Measurements from ENCODE around the gene CNDP1.
A peak's percentile ranks its signal among the peaks of the same experiment; 100 is the strongest.

CNDP1 gene

GRCh38 chr18:74507097-74507881 lies 27.0 kb upstream of the CNDP1 start:
- DNase-seq: no peak

- DNase-seq: no peak
These were observed 26.4 kb upstream of the CNDP1 start for GRCh38 chr18:74507927-74508326.

GRCh38 chr18:74508366-74508765 lies 25.9 kb upstream of the CNDP1 start:
- no peak for DNase-seq

GRCh38 chr18:74508821-74509225 lies 25.5 kb upstream of the CNDP1 start:
- no peak for DNase-seq

- no peak for DNase-seq
These were observed 24.2 kb upstream of the CNDP1 start for GRCh38 chr18:74509856-74510769.

- no peak for DNase-seq
These were observed 23.6 kb upstream of the CNDP1 start for GRCh38 chr18:74510770-74511095.

- DNase-seq: peak; percentile 62
These were observed 22.5 kb upstream of the CNDP1 start for GRCh38 chr18:74511823-74512222.

- DNase-seq: peak; percentile 89
These were observed 21.8 kb upstream of the CNDP1 start for GRCh38 chr18:74512321-74513053.

- DNase-seq: no peak
These were observed 21.0 kb upstream of the CNDP1 start for GRCh38 chr18:74513149-74513882.

GRCh38 chr18:74513883-74514205 lies 20.5 kb upstream of the CNDP1 start:
- no peak for DNase-seq

- DNase-seq: no peak
These were observed 19.3 kb upstream of the CNDP1 start for GRCh38 chr18:74514860-74515495.

GRCh38 chr18:74515620-74516231 lies 18.6 kb upstream of the CNDP1 start:
- DNase-seq: no peak

- no peak for DNase-seq
These were observed 17.7 kb upstream of the CNDP1 start for GRCh38 chr18:74516271-74517235.

- no peak for DNase-seq
These were observed 17.1 kb upstream of the CNDP1 start for GRCh38 chr18:74517236-74517630.

- no peak for DNase-seq
These were observed 15.6 kb upstream of the CNDP1 start for GRCh38 chr18:74518456-74519295.

GRCh38 chr18:74519320-74520095 lies 14.8 kb upstream of the CNDP1 start:
- no peak for DNase-seq

- no peak for DNase-seq
These were observed 14.0 kb upstream of the CNDP1 start for GRCh38 chr18:74520096-74520833.

- DNase-seq: no peak
These were observed 13.1 kb upstream of the CNDP1 start for GRCh38 chr18:74521068-74521725.

All from midbrain (tissue), 1 donor.